ENCODE data around the gene ADCY4.

The ADCY4 gene

GRCh38 chr14:24293525-24293924 lies 41.3 kb downstream of the ADCY4 start:
- H3K27ac ChIP-seq (ENCODE audit: insufficient read depth in 1 of 2, low read depth in 1 of 2, low read length in 2 of 2, poor library complexity in 1 of 2, severe bottlenecking in 2 of 2), result no peak overlapping the region
- peaks cover 2 to 13% (median 8%) of the 10 kb centered on the region in 4 experiments for H3K4me1 ChIP-seq (ENCODE audit: control extremely low read depth in 1 of 4, control insufficient read depth in 4 of 4, insufficient read depth in 4 of 4, low read length in 3 of 4)
- ChIA-PET CTCF (interaction anchor here (0.7 to 5.7 kb wide), 11 partner anchors 10 to 51 kb away, joined by 3 to 30 read pairs (median 4); partner anchors contain the start of genes CIDEB, RABGGTA and TINF2), POLR2A (no interaction called here)
- H3K4me3 ChIP-seq (ENCODE audit: control insufficient read depth in 1 of 7, extremely low read depth in 1 of 7, insufficient read depth in 4 of 7, low read depth in 2 of 7, low read length in 6 of 7), result no peak overlapping the region
- no peak for DNase-seq
- H3K36me3 ChIP-seq (ENCODE audit: control insufficient read depth in 4 of 4, insufficient read depth in 4 of 4, low read length in 3 of 4), result peaks cover 13 to 37% (median 22%) of the 10 kb centered on the region in 4 experiments
- H3K27me3 ChIP-seq (replicated peaks in 2 of 5; ENCODE audit: control insufficient read depth in 4 of 5, insufficient read depth in 5 of 5, low read length in 4 of 5), result no peaks in the 10 kb centered on the region
- WGBS (ENCODE audit: insufficient coverage), result no CpG with 5 or more reads among the region's 2 CpGs
- H3K9me3 ChIP-seq (ENCODE audit: control extremely low read depth in 1 of 5, control insufficient read depth in 4 of 5, insufficient read depth in 2 of 5, low read depth in 1 of 5, low read length in 4 of 5), result no peaks in the 10 kb centered on the region

- 100% methylated on average over 6 of the region's 11 CpGs for WGBS (ENCODE audit: insufficient coverage)
- no peak for DNase-seq
- H3K36me3 ChIP-seq (ENCODE audit: control insufficient read depth in 4 of 4, insufficient read depth in 4 of 4, low read length in 3 of 4), result peaks cover 13 to 37% (median 22%) of the 10 kb centered on the region in 4 experiments
- H3K27ac ChIP-seq (ENCODE audit: insufficient read depth in 1 of 2, low read depth in 1 of 2, low read length in 2 of 2, poor library complexity in 1 of 2, severe bottlenecking in 2 of 2), result no peak overlapping the region
- peaks cover 0 to 8% (median 5%) of the 10 kb centered on the region in 4 experiments for H3K4me1 ChIP-seq (ENCODE audit: control extremely low read depth in 1 of 4, control insufficient read depth in 4 of 4, insufficient read depth in 4 of 4, low read length in 3 of 4)
- no peaks in the 10 kb centered on the region for H3K9me3 ChIP-seq (ENCODE audit: control extremely low read depth in 1 of 5, control insufficient read depth in 4 of 5, insufficient read depth in 2 of 5, low read depth in 1 of 5, low read length in 4 of 5)
- ChIA-PET CTCF (interaction anchor here (0.8 to 5.7 kb wide), 15 partner anchors 9 to 50 kb away, joined by 3 to 30 read pairs (median 5); partner anchors contain the start of genes CIDEB, RABGGTA and TINF2), POLR2A (no interaction called here)
- H3K4me3 ChIP-seq (ENCODE audit: control insufficient read depth in 1 of 7, extremely low read depth in 1 of 7, insufficient read depth in 4 of 7, low read depth in 2 of 7, low read length in 6 of 7), result no peak overlapping the region
- H3K27me3 ChIP-seq (replicated peaks in 2 of 5; ENCODE audit: control insufficient read depth in 4 of 5, insufficient read depth in 5 of 5, low read length in 4 of 5), result no peaks in the 10 kb centered on the region
These were observed 42.6 kb downstream of the ADCY4 start for GRCh38 chr14:24292118-24292807.

- Histone ChIP-seq H3K4me3 (ENCODE audit: control insufficient read depth in 1 of 7, extremely low read depth in 1 of 7, insufficient read depth in 4 of 7, low read depth in 2 of 7, low read length in 6 of 7) (no peak overlapping the region), H3K36me3 (ENCODE audit: control insufficient read depth in 4 of 4, insufficient read depth in 4 of 4, low read length in 3 of 4) (peaks cover 13 to 37% (median 22%) of the 10 kb centered on the region in 4 experiments), H3K4me1 (ENCODE audit: control extremely low read depth in 1 of 4, control insufficient read depth in 4 of 4, insufficient read depth in 4 of 4, low read length in 3 of 4) (peaks cover 0 to 1% (median under 1%) of the 10 kb centered on the region in 4 experiments), H3K27me3 (replicated peaks in 2 of 5; ENCODE audit: control insufficient read depth in 4 of 5, insufficient read depth in 5 of 5, low read length in 4 of 5) (no peaks in the 10 kb centered on the region), H3K27ac (ENCODE audit: insufficient read depth in 1 of 2, low read depth in 1 of 2, low read length in 2 of 2, poor library complexity in 1 of 2, severe bottlenecking in 2 of 2) (no peak overlapping the region), H3K9me3 (ENCODE audit: control extremely low read depth in 1 of 5, control insufficient read depth in 4 of 5, insufficient read depth in 2 of 5, low read depth in 1 of 5, low read length in 4 of 5) (no peaks in the 10 kb centered on the region)
- 100% methylated on average over 2 of the region's 3 CpGs for WGBS (ENCODE audit: insufficient coverage)
- POLR2A ChIA-PET, result no interaction called here
- CTCF ChIA-PET, result interaction anchor here (1.1 to 5.7 kb wide), 8 partner anchors 8 to 71 kb away, joined by 3 to 30 read pairs (median 12); partner anchors contain the start of genes CIDEB, LTB4R2 and TINF2
- no peak for DNase-seq
These were observed 43.3 kb downstream of the ADCY4 start for GRCh38 chr14:24291446-24292117.

GRCh38 chr14:24290746-24291145 lies 44.1 kb downstream of the ADCY4 start:
- Histone ChIP-seq H3K9me3 (ENCODE audit: control extremely low read depth in 1 of 5, control insufficient read depth in 4 of 5, insufficient read depth in 2 of 5, low read depth in 1 of 5, low read length in 4 of 5) (no peaks in the 10 kb centered on the region), H3K36me3 (ENCODE audit: control insufficient read depth in 4 of 4, insufficient read depth in 4 of 4, low read length in 3 of 4) (peaks cover 12 to 30% (median 17%) of the 10 kb centered on the region in 4 experiments), H3K4me1 (ENCODE audit: control extremely low read depth in 1 of 4, control insufficient read depth in 4 of 4, insufficient read depth in 4 of 4, low read length in 3 of 4) (no peaks in the 10 kb centered on the region), H3K27ac (ENCODE audit: insufficient read depth in 1 of 2, low read depth in 1 of 2, low read length in 2 of 2, poor library complexity in 1 of 2, severe bottlenecking in 2 of 2) (no peak overlapping the region), H3K4me3 (ENCODE audit: control insufficient read depth in 1 of 7, extremely low read depth in 1 of 7, insufficient read depth in 4 of 7, low read depth in 2 of 7, low read length in 6 of 7) (no peak overlapping the region), H3K27me3 (replicated peaks in 2 of 5; ENCODE audit: control insufficient read depth in 4 of 5, insufficient read depth in 5 of 5, low read length in 4 of 5) (no peaks in the 10 kb centered on the region)
- CTCF ChIA-PET, result interaction anchor here (0.7 to 5.7 kb wide), 13 partner anchors 8 to 75 kb away, joined by 3 to 30 read pairs (median 4); partner anchors contain the start of genes CIDEB, DHRS1, LTB4R2 and MDP1
- WGBS (ENCODE audit: insufficient coverage), result 94% methylated on average over 6 of the region's 9 CpGs
- POLR2A ChIA-PET, result no interaction called here
- no peak for DNase-seq

- 62% methylated on average over 5 of the region's 6 CpGs for WGBS (ENCODE audit: insufficient coverage)
- Histone ChIP-seq H3K4me3 (ENCODE audit: control insufficient read depth in 1 of 7, extremely low read depth in 1 of 7, insufficient read depth in 4 of 7, low read depth in 2 of 7, low read length in 6 of 7) (no peak overlapping the region), H3K9me3 (ENCODE audit: control extremely low read depth in 1 of 5, control insufficient read depth in 4 of 5, insufficient read depth in 2 of 5, low read depth in 1 of 5, low read length in 4 of 5) (no peaks in the 10 kb centered on the region), H3K27me3 (replicated peaks in 2 of 5; ENCODE audit: control insufficient read depth in 4 of 5, insufficient read depth in 5 of 5, low read length in 4 of 5) (no peaks in the 10 kb centered on the region), H3K4me1 (ENCODE audit: control extremely low read depth in 1 of 4, control insufficient read depth in 4 of 4, insufficient read depth in 4 of 4, low read length in 3 of 4) (no peaks in the 10 kb centered on the region), H3K27ac (ENCODE audit: insufficient read depth in 1 of 2, low read depth in 1 of 2, low read length in 2 of 2, poor library complexity in 1 of 2, severe bottlenecking in 2 of 2) (no peak overlapping the region), H3K36me3 (ENCODE audit: control insufficient read depth in 4 of 4, insufficient read depth in 4 of 4, low read length in 3 of 4) (peaks cover 6 to 27% (median 14%) of the 10 kb centered on the region in 4 experiments)
- ChIA-PET POLR2A (no interaction called here), CTCF (interaction anchor here (0.8 to 5.7 kb wide), 13 partner anchors 9 to 96 kb away, joined by 3 to 30 read pairs (median 4); partner anchors contain the start of genes CIDEB, DHRS1, LTB4R2 and MDP1)
- peak in 2 of 3 donors; percentile 42 to 47 for DNase-seq
These were observed 45.1 kb downstream of the ADCY4 start for GRCh38 chr14:24289649-24290280.

GRCh38 chr14:24286996-24287395 lies 47.9 kb downstream of the ADCY4 start:
- WGBS (ENCODE audit: insufficient coverage), result 94% methylated on average over 4 of the region's 5 CpGs
- ChIA-PET POLR2A (no interaction called here), CTCF (interaction anchor here (1.5 to 1.9 kb wide), 2 partner anchors 9 to 11 kb away, joined by 6 to 9 read pairs; no protein-coding TSS in a partner anchor)

More at GRCh38 chr14:24286996-24287395, 47.9 kb downstream of the ADCY4 start:
- Histone ChIP-seq H3K9me3 (ENCODE audit: control extremely low read depth in 1 of 5, control insufficient read depth in 4 of 5, insufficient read depth in 2 of 5, low read depth in 1 of 5, low read length in 4 of 5) (no peaks in the 10 kb centered on the region), H3K4me3 (ENCODE audit: control insufficient read depth in 1 of 7, extremely low read depth in 1 of 7, insufficient read depth in 4 of 7, low read depth in 2 of 7, low read length in 6 of 7) (no peak overlapping the region), H3K4me1 (ENCODE audit: control extremely low read depth in 1 of 4, control insufficient read depth in 4 of 4, insufficient read depth in 4 of 4, low read length in 3 of 4) (peaks cover 0 to 4% (median 0%) of the 10 kb centered on the region in 4 experiments), H3K36me3 (ENCODE audit: control insufficient read depth in 4 of 4, insufficient read depth in 4 of 4, low read length in 3 of 4) (peaks cover 4 to 19% (median 10%) of the 10 kb centered on the region in 4 experiments), H3K27me3 (replicated peaks in 2 of 5; ENCODE audit: control insufficient read depth in 4 of 5, insufficient read depth in 5 of 5, low read length in 4 of 5) (no peaks in the 10 kb centered on the region), H3K27ac (ENCODE audit: insufficient read depth in 1 of 2, low read depth in 1 of 2, low read length in 2 of 2, poor library complexity in 1 of 2, severe bottlenecking in 2 of 2) (no peak overlapping the region)
- no peak for DNase-seq

All from common myeloid progenitor, CD34-positive (primary cell).